HG02763 (cell line): ENCODE results near the gene TNIP1.

Experiments used
- ATAC-seq: cut with Tn5 transposase; IDR thresholded peaks from one replicate; pipeline ENCODE4 v1.9.1; 2021; ENCODE audit warnings: mild to moderate bottlenecking, moderate library complexity; ENCODE audit not compliant: unreplicated experiment

TNIP1 gene

GRCh38 chr5:151003503-151003860 is 77.4 kb downstream of the TNIP1 start:
- no peak for ATAC-seq

GRCh38 chr5:151002681-151003502 is 77.9 kb downstream of the TNIP1 start:
- ATAC-seq: no peak

- ATAC-seq: no peak
Measured at GRCh38 chr5:151002250-151002649, 78.6 kb downstream of the TNIP1 start.

GRCh38 chr5:151001436-151001835 is 79.4 kb downstream of the TNIP1 start:
- ATAC-seq: no peak

- ATAC-seq: no peak
Measured at GRCh38 chr5:150999704-151000442, 81.0 kb downstream of the TNIP1 start.

- no peak for ATAC-seq
Measured at GRCh38 chr5:150993826-150994412, 86.9 kb downstream of the TNIP1 start.

GRCh38 chr5:150993422-150993821 is 87.4 kb downstream of the TNIP1 start:
- no peak for ATAC-seq

GRCh38 chr5:150992705-150993104 is 88.1 kb downstream of the TNIP1 start:
- ATAC-seq: no peak

GRCh38 chr5:150989695-150990094 is 91.1 kb downstream of the TNIP1 start:
- no peak for ATAC-seq

- no peak for ATAC-seq
Measured at GRCh38 chr5:150987746-150988145, 93.1 kb downstream of the TNIP1 start.
